Mucosa of stomach (tissue), 1 donor: Measurements from ENCODE around the gene AP1S2.

Experiments used
- H3K27me3 ChIP-seq: one replicate; pipeline ENCODE4 v1.7.0; 2013; ENCODE audit warnings: mild to moderate bottlenecking, low read length; ENCODE audit not compliant: control insufficient read depth, insufficient read depth
- H3K36me3 ChIP-seq: one replicate; pipeline ENCODE4 v1.7.0; 2013; ENCODE audit warnings: low read length; ENCODE audit not compliant: control insufficient read depth, insufficient read depth
- H3K4me1 ChIP-seq: one replicate; pipeline ENCODE4 v1.7.0; 2013; ENCODE audit warnings: mild to moderate bottlenecking, low read length; ENCODE audit not compliant: control insufficient read depth, insufficient read depth
- H3K4me3 ChIP-seq: one replicate; pipeline ENCODE4 v1.7.0; 2013; ENCODE audit warnings: low read length
- H3K9ac ChIP-seq: one replicate; pipeline ENCODE4 v1.7.0; 2013; ENCODE audit warnings: mild to moderate bottlenecking, low read length, moderate library complexity
- H3K9me3 ChIP-seq: one replicate; pipeline ENCODE4 v1.7.0; 2013; ENCODE audit warnings: mild to moderate bottlenecking, low read length, moderate library complexity; ENCODE audit not compliant: control insufficient read depth
- donor health status: Pancreatic carcinoma.

The AP1S2 gene

GRCh38 chrX:15816886-15817285 lies 37.7 kb downstream of the AP1S2 start:
- Histone ChIP-seq H3K36me3 (no peaks in the 10 kb centered on the region), H3K9ac (no peak overlapping the region), H3K9me3 (no peaks in the 10 kb centered on the region), H3K4me1 (no peaks in the 10 kb centered on the region), H3K27me3 (no peaks in the 10 kb centered on the region), H3K4me3 (no peak overlapping the region)

- Histone ChIP-seq H3K36me3 (no peaks in the 10 kb centered on the region), H3K4me1 (no peaks in the 10 kb centered on the region), H3K9me3 (no peaks in the 10 kb centered on the region), H3K27me3 (no peaks in the 10 kb centered on the region), H3K9ac (no peak overlapping the region), H3K4me3 (no peak overlapping the region)
Measured at GRCh38 chrX:15816438-15816809, 38.2 kb downstream of the AP1S2 start.

GRCh38 chrX:15815779-15816437 lies 38.7 kb downstream of the AP1S2 start:
- H3K36me3 ChIP-seq, result no peaks in the 10 kb centered on the region
- no peak overlapping the region for H3K4me3 ChIP-seq
- H3K27me3 ChIP-seq, result no peaks in the 10 kb centered on the region
- no peak overlapping the region for H3K9ac ChIP-seq
- no peaks in the 10 kb centered on the region for H3K4me1 ChIP-seq
- no peaks in the 10 kb centered on the region for H3K9me3 ChIP-seq

- Histone ChIP-seq H3K9ac (no peak overlapping the region), H3K9me3 (no peaks in the 10 kb centered on the region), H3K4me3 (no peak overlapping the region), H3K27me3 (no peaks in the 10 kb centered on the region), H3K4me1 (no peaks in the 10 kb centered on the region), H3K36me3 (no peaks in the 10 kb centered on the region)
Measured at GRCh38 chrX:15814771-15815365, 39.7 kb downstream of the AP1S2 start.

- H3K9me3 ChIP-seq, result no peaks in the 10 kb centered on the region
- no peaks in the 10 kb centered on the region for H3K36me3 ChIP-seq
- H3K4me3 ChIP-seq, result no peak overlapping the region
- H3K9ac ChIP-seq, result no peak overlapping the region
- H3K4me1 ChIP-seq, result no peaks in the 10 kb centered on the region
- H3K27me3 ChIP-seq, result no peaks in the 10 kb centered on the region
Measured at GRCh38 chrX:15813416-15813815, 41.2 kb downstream of the AP1S2 start.

GRCh38 chrX:15812192-15812938 lies 42.2 kb downstream of the AP1S2 start:
- H3K36me3 ChIP-seq, result no peaks in the 10 kb centered on the region
- no peak overlapping the region for H3K9ac ChIP-seq

GRCh38 chrX:15808254-15808653 lies 46.4 kb downstream of the AP1S2 start:
- no peak overlapping the region for H3K4me3 ChIP-seq
- H3K27me3 ChIP-seq, result no peaks in the 10 kb centered on the region
- no peaks in the 10 kb centered on the region for H3K4me1 ChIP-seq
- no peaks in the 10 kb centered on the region for H3K36me3 ChIP-seq
- no peaks in the 10 kb centered on the region for H3K9me3 ChIP-seq
- H3K9ac ChIP-seq, result no peak overlapping the region

More at GRCh38 chrX:15812192-15812938, 42.2 kb downstream of the AP1S2 start:
- H3K4me1 ChIP-seq, result no peaks in the 10 kb centered on the region
- no peaks in the 10 kb centered on the region for H3K27me3 ChIP-seq
- H3K4me3 ChIP-seq, result no peak overlapping the region
- H3K9me3 ChIP-seq, result no peaks in the 10 kb centered on the region

- Histone ChIP-seq H3K4me1 (no peaks in the 10 kb centered on the region), H3K9me3 (no peaks in the 10 kb centered on the region), H3K4me3 (no peak overlapping the region), H3K36me3 (no peaks in the 10 kb centered on the region), H3K9ac (no peak overlapping the region), H3K27me3 (no peaks in the 10 kb centered on the region)
Measured at GRCh38 chrX:15804563-15804962, 50.0 kb downstream of the AP1S2 start.

- no peaks in the 10 kb centered on the region for H3K36me3 ChIP-seq
- H3K9ac ChIP-seq, result no peak overlapping the region
- H3K4me1 ChIP-seq, result no peaks in the 10 kb centered on the region
- no peak overlapping the region for H3K4me3 ChIP-seq
- no peaks in the 10 kb centered on the region for H3K27me3 ChIP-seq
- H3K9me3 ChIP-seq, result no peaks in the 10 kb centered on the region
Measured at GRCh38 chrX:15797707-15798106, 56.9 kb downstream of the AP1S2 start.

- Histone ChIP-seq H3K36me3 (no peaks in the 10 kb centered on the region), H3K9ac (peak overlapping the region; percentile 76), H3K4me1 (no peaks in the 10 kb centered on the region), H3K9me3 (no peaks in the 10 kb centered on the region), H3K4me3 (peak overlapping the region; percentile 67), H3K27me3 (no peaks in the 10 kb centered on the region)
Measured at GRCh38 chrX:15790769-15791290, 63.8 kb downstream of the AP1S2 start.

GRCh38 chrX:15789979-15790768 lies 64.4 kb downstream of the AP1S2 start, which contains the start of gene ZRSR2:
Gene ZRSR2, plus strand, starts transcription at chrX:15790484. Its CDS starts 12 bp downstream, at chrX:15790496.
- peak within 1 kb of the TSS; percentile 76 for H3K9ac ChIP-seq
- no peaks in the 10 kb centered on the region for H3K4me1 ChIP-seq
- no peaks in the 10 kb centered on the region for H3K9me3 ChIP-seq
- H3K4me3 ChIP-seq, result peak within 1 kb of the TSS; percentile 67
- no peaks in the 10 kb centered on the region for H3K27me3 ChIP-seq
- no peaks in the 10 kb centered on the region for H3K36me3 ChIP-seq
